Cardiac septum (tissue), 1 donor: ENCODE data around the gene TMC8. TPM values are rescaled to one million over a fixed set of nuclear protein-coding genes. Genes with fewer than 3 reads are reported as not detected.
"Not testable (repeated sequence)": the region's sequence is repeated elsewhere in the genome, so short reads cannot be mapped to it uniquely, and the experiment has no call there.

Experiments used
- DNase-seq: peaks from one replicate; pipeline ENCODE4 v3.0.0-alpha.2; 2020; ENCODE audit warnings: low spot score
- intact Hi-C: fragments of 100-400 bp; cut with DNase I; formaldehyde crosslinking; loops from one replicate; pipeline ENCODE4 v1.14.0; 2022
- total RNA-seq: library from RNA; stranded (reverse); fragmentation: NEBNext Ultra II Directional; extraction: Animal tissue kit (Norgen Biotek cat#: 25700); gene quantifications from one replicate; pipeline ENCODE4 v1.2.1, GENCODE V29; 2021
- donor health status: DM: no; HTN: no; CAD: no.

TMC8 gene
- total RNA-seq, 1 donor from 2014 or later, result 2.2 TPM

GRCh38 chr17:78131172-78132083 is 857 bp downstream of the TMC8 start:
- intact Hi-C loops, result no loop called here
- DNase-seq, result peak; percentile 81

- DNase-seq, result peak; percentile 76
- intact Hi-C loops, result no loop called here
Measured at GRCh38 chr17:78132084-78132676, 1.6 kb downstream of the TMC8 start.

- DNase-seq, result no peak
- intact Hi-C loops, result no loop called here
Measured at GRCh38 chr17:78132767-78133178, 2.2 kb downstream of the TMC8 start.

- DNase-seq, result peak; percentile 69
Measured at GRCh38 chr17:78133179-78133951, 2.8 kb downstream of the TMC8 start.

GRCh38 chr17:78133971-78134898 is 3.7 kb downstream of the TMC8 start:
- intact Hi-C loops, result no loop called here
- DNase-seq, result no peak

More at GRCh38 chr17:78133179-78133951, 2.8 kb downstream of the TMC8 start:
- intact Hi-C loops, result no loop called here

- peak; percentile 46 for DNase-seq
- intact Hi-C loops, result no loop called here
Measured at GRCh38 chr17:78134899-78135385, 4.4 kb downstream of the TMC8 start.

- intact Hi-C loops, result no loop called here
- no peak for DNase-seq
Measured at GRCh38 chr17:78135858-78136500, 5.4 kb downstream of the TMC8 start.

GRCh38 chr17:78137392-78138203 is 7.0 kb downstream of the TMC8 start:
- intact Hi-C loops, result no loop called here
- DNase-seq, result peak; percentile 81

- intact Hi-C loops, result no loop called here
- DNase-seq, result no peak
Measured at GRCh38 chr17:78138204-78139060, 7.9 kb downstream of the TMC8 start.

GRCh38 chr17:78139861-78140168 is 9.2 kb downstream of the TMC8 start:
- DNase-seq, result not testable (repeated sequence)
- intact Hi-C loops, result loop anchor here (5.0 kb wide), 1 partner anchor 37 kb away; no protein-coding TSS in a partner anchor

- intact Hi-C loops, result loop anchor here (5.0 kb wide), 1 partner anchor 37 kb away; no protein-coding TSS in a partner anchor
- peak; percentile 98 for DNase-seq
Measured at GRCh38 chr17:78140169-78141051, 9.8 kb downstream of the TMC8 start.

GRCh38 chr17:78141437-78142118 is 11.0 kb downstream of the TMC8 start:
- DNase-seq, result no peak
- intact Hi-C loops, result loop anchor here (5.0 kb wide), 1 partner anchor 36 kb away; no protein-coding TSS in a partner anchor

- intact Hi-C loops, result loop anchor here (5.0 kb wide), 1 partner anchor 35 kb away; no protein-coding TSS in a partner anchor
- no peak for DNase-seq
Measured at GRCh38 chr17:78142119-78142861, 11.7 kb downstream of the TMC8 start.
